Stimulated activated naive CD4-positive, alpha-beta T cell (primary cell): Measurements from ENCODE around the gene REEP5.
A peak's percentile ranks its signal among the peaks of the same experiment; 100 is the strongest.
"Not testable (repeated sequence)": the region's sequence is repeated elsewhere in the genome, so short reads cannot be mapped to it uniquely, and the experiment has no call there.

Source experiments
- DNase-seq, 6 experiments: peaks; one replicate each; lab custom pipeline; 2025; lab: John Stamatoyannopoulos, UW

Gene REEP5

DNA sequence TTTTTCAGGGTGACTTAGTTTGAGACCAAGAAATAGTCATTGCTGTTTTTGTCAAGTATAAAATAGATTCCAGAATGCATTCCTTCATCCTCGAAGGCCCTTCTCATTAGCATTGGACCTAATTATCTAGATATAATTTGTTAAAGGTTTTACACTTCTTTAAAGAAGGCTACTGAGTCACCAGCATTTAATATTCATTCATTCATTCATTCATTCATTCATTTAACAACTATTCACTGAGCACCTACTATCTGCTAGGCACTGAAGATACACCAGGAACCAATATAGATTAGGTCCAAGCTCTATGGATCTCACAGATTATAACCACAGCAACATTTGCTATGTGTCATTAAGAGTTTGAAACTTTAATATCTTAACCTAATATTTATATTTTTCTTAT, 11.1 kb upstream of the REEP5 start:
- no peak for DNase-seq

DNA sequence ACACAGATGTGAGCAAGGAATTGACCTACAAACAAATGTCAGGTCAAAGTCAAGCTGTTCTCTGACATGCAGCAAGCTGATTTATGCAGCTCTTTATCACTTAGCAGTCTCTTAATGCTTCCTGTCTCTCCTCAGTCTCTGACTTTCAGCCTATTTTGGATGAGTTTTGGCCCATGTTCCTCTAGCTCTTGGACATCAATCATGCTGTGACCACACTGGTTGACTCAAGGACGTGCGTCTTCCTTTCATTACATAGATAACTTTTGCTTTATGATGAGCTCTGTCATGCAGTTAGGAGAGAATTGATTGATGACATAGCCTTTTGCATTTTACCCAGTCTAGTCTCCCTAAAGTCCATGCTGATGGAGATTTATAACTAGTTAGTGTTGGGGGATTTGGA, 9.4 kb upstream of the REEP5 start:
- DNase-seq: no peak

DNA sequence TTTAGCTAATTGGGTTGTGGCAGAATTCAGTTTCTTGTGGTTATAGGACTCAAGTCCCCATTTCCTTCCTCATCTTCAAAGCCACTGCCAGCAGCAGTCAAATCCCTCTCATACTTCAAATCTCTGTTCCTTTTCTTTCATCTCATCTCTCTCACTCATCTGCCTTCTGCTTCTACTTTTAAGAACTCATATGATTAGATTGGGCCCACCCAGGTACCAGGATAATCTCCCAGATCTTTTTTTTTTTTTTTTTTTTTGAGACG, 8.0 kb upstream of the REEP5 start:
- DNase-seq: peak in 4 of 6 experiments; percentile 7 to 79 (median 75)

DNA sequence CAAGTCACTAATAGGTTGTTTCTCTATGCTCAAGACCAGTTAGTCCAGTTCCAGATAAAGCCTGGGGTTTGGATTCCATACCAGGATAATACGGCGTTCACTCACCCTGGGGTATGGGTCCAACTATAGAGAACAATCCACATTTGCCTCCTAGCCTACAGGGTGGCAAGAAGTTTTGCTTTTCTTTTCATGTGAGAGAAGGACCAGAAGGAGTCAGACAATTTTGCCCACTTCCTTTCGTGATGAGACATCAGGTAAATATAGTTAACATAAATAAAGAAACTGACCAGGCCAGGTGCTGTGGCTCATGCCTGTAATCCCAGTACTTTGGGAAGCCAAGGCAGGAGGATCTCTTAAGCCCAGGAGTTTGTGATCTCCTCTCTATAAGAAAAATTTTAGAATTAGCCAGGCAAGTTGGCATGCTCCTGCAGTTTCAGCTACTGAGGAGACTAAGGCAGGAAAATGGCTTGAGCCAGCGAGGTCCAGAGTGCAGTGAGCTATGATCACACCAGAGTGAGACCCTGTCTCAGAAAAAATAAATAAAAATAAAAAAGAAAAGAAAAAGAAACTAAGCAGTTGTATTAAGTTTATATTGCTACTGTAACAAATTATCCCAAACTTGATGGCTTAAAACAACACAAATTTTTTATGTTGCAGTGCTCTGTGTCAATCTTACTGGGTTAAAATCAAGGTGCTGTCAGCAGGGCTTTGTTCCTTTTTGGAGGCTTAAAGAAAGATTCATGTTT, 7.5 kb upstream of the REEP5 start:
- no peak for DNase-seq

DNA sequence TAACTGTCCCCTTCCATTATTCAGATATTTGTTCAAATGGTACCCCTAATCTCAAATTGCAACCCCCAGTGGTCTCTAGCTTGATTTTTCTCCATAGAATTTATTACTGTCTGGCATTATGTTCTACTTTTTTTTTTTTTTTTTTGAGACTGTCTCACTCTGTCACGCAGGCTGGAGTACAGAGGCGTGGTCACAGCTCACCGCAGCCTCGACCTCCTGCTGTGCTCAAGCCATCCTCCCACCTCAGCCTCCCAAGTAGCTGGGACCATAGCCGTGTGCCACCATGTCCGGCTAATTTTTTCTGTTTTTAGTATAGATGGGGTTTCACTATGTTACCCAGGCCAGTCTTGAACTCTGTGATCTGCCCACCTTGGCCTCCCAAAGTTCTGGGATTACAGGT, 2.0 kb upstream of the REEP5 start:
- no peak for DNase-seq

DNA sequence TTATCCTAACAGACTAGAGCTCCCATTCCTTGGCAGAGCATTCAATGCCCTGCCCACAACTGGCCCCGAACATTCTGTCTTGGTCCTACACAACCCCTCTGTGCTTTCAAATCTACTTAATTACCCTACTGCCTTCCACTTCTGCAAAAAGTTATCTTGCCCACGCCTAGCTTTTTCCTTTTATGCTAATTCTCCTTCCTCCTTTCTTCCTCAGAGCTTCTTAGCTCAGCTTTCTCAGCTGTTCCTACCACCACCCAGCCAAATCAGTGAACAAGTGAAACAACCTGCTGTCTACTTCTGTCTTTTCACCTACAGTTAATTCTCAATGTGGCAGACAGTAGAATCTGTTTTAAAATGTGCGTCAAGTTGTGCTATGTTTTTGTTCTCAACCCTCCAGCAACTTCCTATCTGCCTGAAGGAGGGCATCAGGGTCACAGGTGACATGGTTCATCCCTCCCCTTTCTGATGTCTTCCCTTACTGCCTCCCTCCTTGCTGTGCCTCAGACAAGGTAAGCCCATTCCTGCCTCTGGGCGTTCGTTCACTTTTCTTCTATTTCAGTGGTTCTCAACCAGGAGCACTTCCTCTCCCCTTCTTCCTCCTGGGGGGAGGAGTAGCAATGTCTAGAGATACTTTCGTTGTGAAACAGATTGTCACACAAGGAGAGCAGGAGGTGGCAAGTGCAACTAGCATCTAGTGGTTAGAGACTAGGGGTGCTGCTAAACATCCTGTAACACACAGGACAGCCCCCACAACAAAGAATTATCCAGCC, 1.3 kb upstream of the REEP5 start:
- peak in 3 of 6 experiments; percentile 59 to 66 (median 59) for DNase-seq

DNA sequence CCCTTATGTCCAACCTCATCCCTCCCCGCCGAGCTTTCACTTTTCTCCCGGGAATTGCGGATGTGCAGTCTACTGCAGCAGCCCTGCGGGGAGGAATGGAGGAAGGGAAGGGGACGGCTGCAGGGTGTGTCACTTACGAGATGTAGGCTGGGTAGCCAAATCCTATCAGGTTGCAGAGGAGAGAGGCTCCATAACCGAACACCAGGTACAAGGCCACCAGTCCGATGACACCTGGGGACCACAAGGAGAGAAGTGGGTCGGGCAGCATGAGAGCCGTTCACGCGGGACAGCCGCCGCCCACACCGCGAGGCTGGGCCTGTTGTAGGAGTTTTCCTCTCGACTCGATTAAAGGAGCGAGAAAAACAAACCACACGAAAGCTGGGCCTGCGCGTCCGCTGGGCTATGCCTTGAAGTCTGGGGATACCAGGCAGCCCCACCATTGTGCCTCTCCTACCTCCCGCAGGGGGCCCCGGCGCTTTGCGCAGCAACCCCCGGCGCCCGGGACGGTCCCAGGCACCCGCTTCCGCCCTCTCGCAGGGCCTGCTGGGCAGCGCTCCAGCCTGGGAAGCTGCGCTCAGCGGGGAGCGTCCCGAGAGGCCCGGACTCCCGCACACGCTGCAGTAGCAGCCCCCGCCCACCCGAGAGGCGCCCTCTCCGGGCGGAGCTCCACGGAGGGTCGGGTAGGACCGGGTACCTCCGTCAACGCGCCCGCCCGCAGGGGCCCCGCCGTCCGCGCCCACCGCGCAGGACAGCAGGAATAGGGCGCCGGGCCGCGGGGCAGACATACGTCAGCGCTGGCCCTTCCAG, 798 bp downstream of the REEP5 start:
- DNase-seq: peak; percentile 29 to 67 (median 44)

DNA sequence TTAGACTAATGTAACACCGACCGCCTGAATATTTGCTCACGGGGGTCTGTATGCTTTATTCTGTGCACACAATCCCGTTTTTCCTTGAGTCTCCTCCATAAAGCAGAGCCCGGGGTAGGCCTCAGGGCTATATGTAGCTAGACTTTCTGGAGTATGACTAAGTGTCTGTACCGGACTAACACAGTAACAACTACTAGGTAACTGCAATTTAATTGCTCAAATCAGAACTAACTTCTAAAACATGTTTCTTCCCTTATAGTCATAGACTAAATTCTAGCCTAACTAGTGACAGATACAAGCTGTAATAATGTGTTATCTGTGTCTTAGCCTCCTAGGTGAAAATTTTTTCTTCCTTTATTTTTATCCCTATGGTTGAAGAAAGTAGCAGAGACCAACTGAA, 2.1 kb downstream of the REEP5 start:
- DNase-seq: no peak

DNA sequence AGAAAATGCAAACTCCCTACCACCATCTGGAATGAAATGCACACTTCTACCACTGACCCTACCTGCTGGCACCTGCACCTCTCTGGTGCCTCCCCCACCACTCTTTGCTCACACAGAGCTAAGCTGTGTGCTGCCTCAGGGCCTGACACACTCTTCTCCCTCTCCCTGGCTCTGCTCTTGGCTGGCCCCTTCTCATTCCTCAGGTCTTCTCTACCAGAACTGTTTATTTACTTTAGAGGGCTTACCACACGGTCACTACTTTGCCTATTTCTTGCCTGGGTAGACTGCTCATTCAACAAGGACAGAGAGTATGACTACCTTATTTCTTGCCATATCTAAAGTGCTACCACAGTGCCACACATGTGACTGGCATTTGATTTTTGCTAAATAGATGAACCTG, 3.3 kb downstream of the REEP5 start:
- DNase-seq: no peak

DNA sequence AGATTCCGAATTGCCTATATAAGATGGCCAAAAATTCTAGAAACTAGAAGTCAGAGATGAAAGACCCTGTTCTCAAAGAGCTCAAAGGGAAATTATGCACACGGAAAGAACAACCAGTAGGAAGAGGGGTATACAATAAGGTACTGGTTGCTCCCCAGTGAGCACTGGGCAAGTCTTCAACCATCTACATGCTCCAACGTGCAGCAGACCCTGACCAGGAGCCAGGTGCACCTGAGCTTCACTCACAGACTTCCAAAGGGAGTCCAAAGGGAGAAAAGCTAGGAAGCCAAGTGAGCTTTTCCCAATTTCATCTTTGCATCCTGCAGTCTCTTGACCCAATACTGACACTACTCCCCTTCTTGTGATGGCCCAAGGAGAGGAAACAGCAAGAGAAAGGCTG, 3.9 kb downstream of the REEP5 start:
- no peak for DNase-seq

DNA sequence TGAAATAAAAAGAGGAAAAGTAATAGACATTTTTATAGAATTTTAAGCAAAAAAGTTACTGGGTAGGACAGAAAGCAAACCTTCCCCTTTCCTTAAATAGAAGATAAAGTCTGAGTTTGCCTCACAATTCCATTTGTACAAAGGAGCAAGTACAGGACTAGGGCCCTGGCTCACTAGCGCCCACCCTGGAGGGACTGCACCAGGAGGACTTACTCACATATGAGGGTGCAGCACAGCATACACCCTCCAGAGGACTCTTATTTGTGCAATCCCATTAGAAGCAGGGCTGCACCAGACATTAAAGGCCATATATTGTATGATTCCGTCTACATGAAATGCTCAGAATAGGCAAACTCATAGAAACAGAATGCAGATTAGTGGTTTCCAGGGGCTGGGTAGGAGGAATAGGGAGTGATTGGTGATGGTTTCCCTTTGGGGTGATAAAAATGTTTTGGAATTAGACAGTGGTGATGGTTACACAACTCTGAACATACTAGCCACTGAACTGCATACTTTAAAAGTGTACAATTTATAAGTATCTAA, 4.5 kb downstream of the REEP5 start:
- peak in 1 of 6 experiments; percentile 4 for DNase-seq

DNA sequence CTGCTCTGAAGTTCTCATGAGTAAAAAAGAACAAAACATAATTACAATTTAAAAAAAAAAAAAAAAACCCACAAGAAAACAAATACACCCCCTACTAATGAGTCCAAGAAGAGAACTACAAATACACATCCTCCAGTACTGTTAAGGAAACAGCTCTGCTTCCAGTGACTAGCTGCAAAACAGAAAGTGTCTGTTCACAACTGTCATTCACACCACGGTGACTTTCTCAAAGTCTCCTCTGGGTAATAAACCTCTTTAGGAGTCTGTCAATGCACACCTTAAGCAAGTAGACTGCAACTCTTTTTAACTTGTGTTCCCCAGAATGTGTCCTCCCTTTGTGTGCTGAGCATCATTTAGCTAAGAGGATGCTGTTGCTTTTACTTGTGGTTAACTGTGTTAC, 6.2 kb downstream of the REEP5 start:
- no peak for DNase-seq

DNA sequence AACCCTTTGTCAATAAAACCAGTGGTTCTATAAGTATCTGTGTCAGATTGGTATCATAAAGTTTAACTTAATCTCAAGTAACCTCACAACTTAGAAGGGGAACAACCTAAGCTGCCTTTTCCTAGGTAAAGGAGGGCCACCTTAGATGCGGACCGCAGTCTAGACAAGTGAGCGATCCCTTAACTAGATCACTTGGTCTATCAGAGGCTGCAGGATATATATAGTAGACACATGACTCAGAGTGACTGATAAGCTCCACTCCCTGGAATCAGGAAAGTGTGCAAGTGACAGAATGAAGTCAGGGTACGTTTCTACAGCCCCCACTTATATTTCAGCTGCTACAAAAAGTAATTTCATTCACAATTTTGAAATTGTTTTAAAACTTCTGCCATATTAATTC, 7.4 kb downstream of the REEP5 start:
- no peak for DNase-seq

DNA sequence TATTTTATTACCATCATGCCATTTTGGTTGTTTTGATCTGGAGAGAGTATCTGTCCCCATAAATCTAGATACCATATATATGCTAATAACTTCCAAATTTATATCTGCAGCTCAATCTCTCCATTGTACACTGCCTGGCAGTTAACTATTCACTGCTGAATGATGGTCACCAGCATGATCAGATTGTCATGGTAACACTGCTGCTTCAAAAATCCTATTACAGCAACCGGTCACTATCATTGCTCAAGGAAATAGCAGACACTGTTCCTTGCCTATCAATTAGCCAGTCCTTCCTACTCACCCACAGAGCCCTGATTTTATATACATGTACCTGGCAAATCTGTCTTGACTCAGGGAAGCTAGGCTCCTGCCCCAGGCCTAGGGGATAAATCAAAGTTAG, 11.5 kb downstream of the REEP5 start:
- DNase-seq: no peak

DNA sequence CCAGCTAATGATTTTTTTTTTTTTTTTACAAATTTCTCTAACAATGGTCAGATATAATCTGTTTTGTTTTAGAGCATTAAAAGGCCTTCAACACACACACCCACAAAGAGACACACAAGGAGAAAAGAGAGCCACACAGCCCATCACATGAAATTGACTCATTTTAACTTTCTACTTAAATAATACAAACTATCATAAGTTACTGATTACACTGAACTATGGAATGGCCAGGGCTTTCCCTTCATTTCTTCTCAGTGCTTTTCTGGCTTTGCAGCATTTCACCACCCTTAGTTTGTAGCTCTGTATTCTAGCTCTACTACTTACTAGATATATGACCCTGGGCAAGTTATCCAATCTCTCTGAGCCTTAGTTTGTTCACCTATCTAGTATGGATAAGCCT, 13.2 kb downstream of the REEP5 start:
- no peak for DNase-seq

DNA sequence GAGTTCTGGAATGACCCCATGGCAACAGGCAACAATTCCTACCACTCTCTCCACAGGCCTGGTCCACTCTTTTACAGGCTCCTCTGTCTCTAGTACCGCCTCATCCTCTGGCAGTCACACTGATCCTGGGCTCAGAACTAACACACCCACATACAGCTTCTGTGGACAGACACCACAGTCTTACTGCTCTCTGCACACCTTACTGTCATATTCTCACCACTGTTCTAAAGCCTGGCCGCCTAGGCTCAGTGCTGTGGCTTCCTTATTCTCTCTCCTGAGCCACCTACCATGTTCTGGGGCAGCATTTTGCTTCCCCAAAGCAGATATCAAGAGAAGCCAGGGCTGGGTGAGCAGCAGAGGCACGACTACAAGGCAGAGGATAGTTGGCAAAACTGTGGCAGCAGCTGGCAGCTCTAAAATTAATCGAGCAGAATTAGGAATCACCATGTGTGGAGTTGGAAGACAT, 14.8 kb downstream of the REEP5 start:
- DNase-seq: no peak

DNA sequence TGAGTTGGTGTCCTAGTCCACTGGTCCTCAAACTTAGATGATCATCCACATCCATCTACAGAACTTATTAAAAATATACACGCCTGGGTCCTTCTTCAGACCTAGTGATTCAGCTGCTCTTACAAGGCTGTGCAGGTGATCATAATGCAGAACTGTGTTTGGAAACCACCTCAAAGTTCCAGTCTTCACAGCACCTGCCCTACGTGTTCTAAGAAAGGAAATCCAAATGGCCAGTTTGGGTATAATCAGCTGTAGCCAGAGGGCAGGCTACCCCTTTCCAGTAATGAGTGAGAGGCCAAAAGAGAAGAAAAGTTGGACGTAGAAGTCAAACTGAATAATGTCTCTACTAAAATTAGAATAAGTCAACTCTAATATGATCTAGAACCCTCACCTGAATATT, 15.4 kb downstream of the REEP5 start:
- no peak for DNase-seq

DNA sequence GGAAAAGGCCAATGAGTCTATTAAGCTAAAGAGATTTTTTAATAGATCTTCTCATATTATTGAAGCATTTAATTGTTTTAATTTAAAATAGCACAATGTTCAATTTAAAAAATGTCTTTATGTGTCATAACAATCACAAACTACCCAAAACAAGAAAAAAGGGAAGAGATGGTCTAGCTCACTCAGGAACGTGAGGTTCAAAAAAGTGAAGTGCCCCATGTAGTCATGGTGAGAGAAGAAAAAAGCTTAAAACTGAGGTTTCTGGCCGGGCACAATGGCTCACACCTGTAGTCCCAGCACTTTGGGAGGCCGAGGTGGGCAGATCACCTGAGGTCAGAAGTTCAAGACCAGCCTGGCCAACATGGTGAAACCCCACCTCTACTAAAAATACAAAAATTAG, 17.0 kb downstream of the REEP5 start:
- not testable (repeated sequence) for DNase-seq

DNA sequence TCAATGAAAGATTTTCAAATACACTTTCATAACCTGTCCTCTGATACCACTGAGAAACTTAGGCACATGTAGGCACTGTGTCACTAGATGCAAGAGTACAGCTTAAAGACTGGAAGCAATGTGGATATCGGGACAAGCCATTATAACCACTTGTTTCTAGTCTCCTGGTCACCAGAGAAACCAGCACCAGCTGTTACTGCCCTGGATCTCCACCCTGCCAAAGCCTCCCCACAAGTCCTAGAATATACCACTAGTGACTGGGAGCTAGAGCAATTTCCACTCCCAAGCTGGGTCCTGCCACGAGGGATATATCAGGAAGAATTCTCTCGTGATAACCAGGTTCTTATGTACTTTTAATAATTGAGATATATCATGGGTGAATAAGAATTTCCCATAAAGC, 19.5 kb downstream of the REEP5 start:
- no peak for DNase-seq

DNA sequence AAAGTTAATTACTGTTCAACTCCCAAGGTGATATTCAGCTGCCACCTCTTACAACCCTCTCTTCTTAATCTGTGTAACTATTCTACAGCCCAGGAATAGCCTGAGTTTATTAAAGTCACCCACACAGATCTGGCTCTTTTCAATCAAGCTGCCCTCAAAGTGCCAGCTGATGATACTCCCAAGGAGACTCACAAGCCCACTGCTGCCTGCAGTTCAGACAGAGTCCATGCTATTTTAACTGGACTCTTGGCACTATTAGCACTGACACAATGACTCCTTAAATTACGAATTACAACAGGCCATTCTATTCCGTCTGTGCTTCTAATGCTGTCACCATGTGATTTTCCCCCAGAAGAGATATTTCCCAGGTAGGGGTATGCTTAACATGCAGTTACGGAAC, 26.3 kb downstream of the REEP5 start:
- no peak for DNase-seq

DNA sequence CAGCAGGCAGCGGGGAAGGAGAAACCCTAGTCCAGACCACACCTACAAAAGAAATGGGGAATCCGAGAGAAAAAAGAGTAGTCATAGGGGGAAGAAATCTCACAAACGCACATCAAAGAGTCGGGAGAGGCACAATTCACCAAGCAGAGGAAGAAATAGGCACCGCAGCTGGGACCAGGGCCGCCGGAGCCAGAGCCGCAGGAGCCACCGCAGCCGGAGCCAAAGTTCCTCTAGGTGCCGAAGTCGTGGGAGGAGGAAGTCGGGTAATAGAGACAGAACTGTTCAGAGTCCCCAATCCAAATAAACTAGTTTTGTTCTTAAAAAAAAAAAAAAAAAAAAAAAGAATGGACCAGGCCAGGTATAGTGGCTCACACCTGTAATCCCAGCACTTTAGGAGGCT, 29.3 kb downstream of the REEP5 start:
- DNase-seq: no peak

DNA sequence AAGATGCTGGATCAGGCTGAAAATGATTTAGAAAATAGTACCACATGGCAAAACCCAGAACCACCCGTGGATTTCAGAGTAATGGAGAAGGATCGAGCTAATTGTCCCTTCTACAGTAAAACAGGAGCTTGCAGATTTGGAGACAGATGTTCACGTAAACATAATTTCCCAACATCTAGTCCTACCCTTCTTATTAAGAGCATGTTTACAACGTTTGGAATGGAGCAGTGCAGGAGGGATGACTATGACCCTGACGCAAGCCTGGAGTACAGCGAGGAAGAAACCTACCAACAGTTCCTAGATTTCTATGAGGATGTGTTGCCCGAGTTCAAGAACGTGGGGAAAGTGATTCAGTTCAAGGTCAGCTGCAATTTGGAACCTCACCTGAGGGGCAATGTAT, 30.0 kb downstream of the REEP5 start:
- DNase-seq: not testable (repeated sequence)

DNA sequence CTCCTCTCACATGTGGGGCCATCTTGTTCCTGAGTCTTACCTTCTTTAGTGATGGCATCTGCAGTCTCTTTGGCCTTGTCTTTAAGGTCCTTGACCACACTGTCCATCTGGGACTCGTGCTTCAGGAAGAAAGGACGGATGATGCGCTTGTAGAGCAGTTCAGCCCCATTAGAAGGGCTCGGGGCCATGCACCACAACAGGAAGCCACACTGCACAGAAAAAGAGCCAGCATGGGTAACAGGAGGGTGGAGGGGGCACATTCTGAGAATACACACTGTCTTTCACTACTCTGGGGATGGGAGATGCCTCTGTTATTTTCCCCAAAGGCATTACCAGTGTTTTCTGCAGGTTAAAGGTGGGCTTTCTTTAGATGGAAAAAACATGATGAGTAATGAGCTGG, 35.1 kb downstream of the REEP5 start:
- no peak for DNase-seq
